NCI-H510A (cell line): ENCODE data around the gene ELOVL7.
"Not testable (repeated sequence)": the region's sequence is repeated elsewhere in the genome, so short reads cannot be mapped to it uniquely, and the experiment has no call there.

Source experiments
- DNase-seq: peaks from one replicate; lab custom pipeline; 2025; lab: John Stamatoyannopoulos, UW

ELOVL7 gene

DNA sequence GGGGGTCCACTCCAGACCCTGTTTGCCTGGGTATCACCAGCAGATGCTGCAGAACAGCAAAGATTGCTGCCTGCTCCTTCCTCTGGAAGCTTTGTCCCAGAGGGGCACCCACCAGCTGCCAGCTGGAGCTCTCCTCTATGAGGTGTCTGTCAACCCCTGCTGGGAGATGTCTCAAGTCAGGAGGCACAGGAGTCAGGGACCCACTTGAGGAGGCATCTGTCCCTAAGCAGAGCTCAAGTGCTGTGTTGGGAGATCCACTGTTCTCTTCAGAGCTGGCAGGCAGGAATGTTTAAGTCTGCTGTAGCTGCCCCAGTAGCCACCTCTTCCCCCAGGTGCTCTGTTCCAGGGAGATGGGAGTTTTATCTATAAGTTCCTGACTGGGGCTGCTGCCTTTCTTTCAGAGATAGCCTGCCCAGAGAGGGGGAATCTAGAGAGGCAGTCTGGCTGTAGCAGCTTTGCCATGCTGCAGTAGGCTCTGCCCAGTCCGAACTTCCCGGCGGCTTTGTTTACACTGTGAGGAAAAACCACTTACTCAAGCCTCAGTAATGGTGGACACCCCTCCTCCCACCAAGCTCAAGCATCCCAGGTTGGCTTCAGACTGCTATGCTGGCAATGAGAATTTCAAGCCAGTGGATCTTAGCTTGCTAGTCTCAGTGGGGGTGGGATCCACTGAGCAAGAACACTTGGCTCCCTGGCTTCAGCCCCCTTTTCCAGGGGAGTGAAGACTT lies 128.7 kb downstream of the ELOVL7 start:
- DNase-seq, result not testable (repeated sequence)

DNA sequence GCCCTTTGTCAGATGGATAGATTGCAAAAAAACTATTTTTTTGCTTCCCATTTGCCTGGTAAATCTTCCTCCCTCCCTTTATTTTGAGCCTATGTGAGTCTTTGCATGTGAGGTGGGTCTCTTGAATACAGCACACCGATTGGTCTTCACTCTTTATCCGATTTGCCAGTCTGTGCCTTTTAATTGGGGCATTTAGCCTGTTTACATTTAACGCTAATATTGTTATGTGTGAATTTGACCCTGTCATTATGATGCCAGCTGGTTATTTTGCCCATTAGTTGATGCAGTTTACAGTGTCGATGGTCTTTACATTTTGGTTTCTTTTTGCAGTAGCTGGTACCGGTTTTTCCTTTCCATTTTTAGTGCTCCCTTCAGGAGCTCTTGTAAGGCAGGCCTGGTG lies 131.1 kb downstream of the ELOVL7 start:
- DNase-seq, result no peak

DNA sequence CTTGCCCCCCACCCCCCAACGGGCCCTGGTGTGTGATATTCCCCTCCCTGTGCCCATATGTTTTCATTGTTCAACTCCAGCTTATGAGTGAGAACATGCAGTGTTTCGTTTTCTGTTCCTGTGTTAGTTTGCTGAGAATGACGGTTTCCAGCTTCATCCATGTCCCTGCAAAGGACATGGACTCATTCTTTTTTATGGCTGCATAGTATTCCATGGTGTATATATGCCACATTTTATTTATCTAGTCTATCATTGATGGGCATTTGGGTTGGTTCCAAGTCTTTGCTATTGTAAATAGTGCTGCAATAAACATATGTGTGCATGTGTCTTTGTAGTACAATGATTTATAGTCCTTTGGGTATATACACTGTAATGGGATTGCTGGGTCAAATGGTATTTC lies 132.2 kb downstream of the ELOVL7 start:
- not testable (repeated sequence) for DNase-seq

DNA sequence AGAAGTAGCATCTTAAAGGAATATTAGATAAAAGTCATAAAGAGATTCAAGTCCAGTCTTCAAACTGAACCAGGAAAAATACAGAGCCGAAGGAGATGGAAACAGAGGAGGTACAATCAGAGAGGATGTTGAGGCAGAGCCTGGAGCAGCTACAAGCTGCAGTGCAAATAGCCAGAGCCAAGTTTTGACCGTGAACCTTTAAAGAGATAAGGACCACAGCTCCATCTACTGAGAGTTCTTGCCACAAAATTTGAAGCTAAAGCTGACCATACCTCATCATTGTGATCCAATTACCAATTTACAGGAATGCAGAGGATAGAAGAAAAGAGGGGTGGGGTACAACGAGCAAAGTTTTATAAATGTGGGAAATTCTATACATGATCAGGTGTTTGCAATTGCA lies 133.7 kb downstream of the ELOVL7 start:
- no peak for DNase-seq

DNA sequence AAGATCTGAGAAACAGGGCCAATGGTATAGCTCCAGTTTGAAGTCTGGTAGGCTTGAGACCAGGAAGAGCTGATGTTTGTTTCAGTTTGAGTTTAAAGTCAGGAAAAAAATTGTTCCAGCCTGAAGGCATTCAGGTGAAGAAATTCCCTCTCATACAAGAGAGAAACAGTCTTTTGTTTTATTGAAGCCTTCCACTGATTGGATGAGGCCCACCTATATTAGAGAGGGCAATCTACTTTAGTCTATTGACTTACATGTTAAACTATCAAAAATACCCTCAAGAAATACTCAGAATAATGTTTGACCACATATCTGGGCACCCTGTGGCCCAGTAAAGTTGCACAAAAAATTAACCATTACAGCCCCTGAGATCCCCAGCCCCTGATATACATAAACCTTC lies 138.9 kb downstream of the ELOVL7 start:
- DNase-seq, result no peak

DNA sequence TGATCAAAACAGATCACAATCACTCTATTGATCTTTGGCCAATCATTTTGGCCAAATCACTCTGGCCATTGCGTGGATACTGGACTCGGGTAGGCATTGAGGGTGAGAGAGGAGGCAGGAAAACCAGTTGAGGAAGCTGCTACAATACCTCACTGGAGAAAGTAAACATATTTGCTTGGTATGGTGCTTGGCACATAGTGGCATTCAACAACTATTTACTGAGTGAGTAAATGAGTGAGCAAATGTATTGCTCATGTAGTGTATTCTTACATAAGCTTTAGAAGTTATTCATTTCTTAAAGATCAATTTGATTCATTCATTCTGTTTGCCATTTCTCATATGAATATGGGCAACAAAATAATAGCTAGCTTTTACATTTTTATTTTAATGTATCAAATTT lies 140.1 kb downstream of the ELOVL7 start:
- no peak for DNase-seq
